K562 (cell line): ENCODE measurements around the gene ZKSCAN8. TPM values are rescaled to one million over a fixed set of nuclear protein-coding genes. Genes with fewer than 3 reads are reported as not detected.

Experiments used
- ATAC-seq: fragments of 200-7000 bp; cut with Tn5 transposase; 3 replicates; pipeline ENCODE4 v1.9.1; 2020; ENCODE audit warnings: moderate library complexity
- BruUV-seq: library from RNA; stranded (reverse); fragments of 400-500 nt; replicated peaks from 2 replicates; lab custom pipeline; 2021; lab: Mats Ljungman, UMichigan
- CTCF ChIA-PET: fragments of 300-600 bp; formaldehyde crosslinking; extraction: SDS; loops from one replicate; lab custom pipeline; 2021; ENCODE audit warnings: low intra/inter-chr PET ratio; lab: Yijun Ruan, JAX
- POLR2A ChIA-PET: fragments of 300-600, 350-650 bp; sonication (Branson Sonifier 250); formaldehyde crosslinking; extraction: SDS; loops from one replicate; lab custom pipeline; 2021; ENCODE audit warnings: antibody characterized with exemption, inconsistent platforms; lab: Yijun Ruan, JAX
- DNase-seq, 4 experiments: peaks; one replicate each; pipeline versions ENCODE4 v3.0.0 to v3.0.0-alpha.2; 2011 to 2018; ENCODE audit warnings: low spot score in 3 of 4, mixed read lengths in 3 of 4; ENCODE audit errors: extremely low read depth in 1 of 4
- FAIRE-seq: peaks from 2 replicates; lab custom pipeline; 2011; peaks lifted over from hg19 to GRCh38; lab: Jason Lieb, UNC
- H2AFZ ChIP-seq: 2 replicates; pipeline ENCODE4 v1.6.0; 2011; ENCODE audit warnings: low read depth, low read length, control low read depth, inconsistent platforms
- H3K27ac ChIP-seq: fragments of 200-600 bp; 3 replicates; pipeline ENCODE4 v1.8.0; 2011; ENCODE audit warnings: low read depth, mild to moderate bottlenecking, control low read depth, inconsistent platforms, low read length, moderate library complexity, mixed read lengths; ENCODE audit errors: extremely low read depth
- H3K27me3 ChIP-seq, 2 experiments: fragments of 300-600 bp in 1 of 2; 2 replicates in 1 of 2; 3 replicates in 1 of 2; pipeline versions ENCODE4 v1.6.0 to v1.8.0; 2011; ENCODE audit warnings: inconsistent platforms in 2 of 2, low read length in 2 of 2, mild to moderate bottlenecking in 1 of 2, mixed read lengths in 1 of 2, moderate library complexity in 1 of 2; ENCODE audit not compliant: control insufficient read depth in 2 of 2, insufficient read depth in 2 of 2
- H3K36me3 ChIP-seq: fragments of 300-600 bp; 3 replicates; pipeline ENCODE4 v1.8.0; 2011; ENCODE audit warnings: mild to moderate bottlenecking, low read length, inconsistent platforms; ENCODE audit not compliant: control insufficient read depth, insufficient read depth
- H3K4me1 ChIP-seq, 2 experiments: fragments of 200-600 bp in 1 of 2; replicated peaks in 1 of 2; 2 replicates in 1 of 2; 3 replicates in 1 of 2; pipeline versions ENCODE4 v1.5.1 to v1.8.0; 2011; ENCODE audit warnings: inconsistent platforms in 2 of 2, low read length in 2 of 2, mild to moderate bottlenecking in 1 of 2, mixed read lengths in 1 of 2, moderate library complexity in 1 of 2; ENCODE audit not compliant: control insufficient read depth in 2 of 2, insufficient read depth in 2 of 2
- H3K4me2 ChIP-seq: 2 replicates; pipeline ENCODE4 v1.6.1; 2011; ENCODE audit warnings: low read length, control low read depth, inconsistent platforms, mixed read lengths; ENCODE audit not compliant: insufficient read depth
- H3K4me3 ChIP-seq: fragments of 200-600 bp; sonication (generic), shearing (Covaris generic); 2 replicates; pipeline ENCODE4 v1.5.1; 2016; ENCODE audit warnings: control low read depth, inconsistent platforms
- H3K79me2 ChIP-seq: fragments of 200-600 bp; 3 replicates; pipeline ENCODE4 v1.8.0; 2011; ENCODE audit warnings: low read length, inconsistent platforms; ENCODE audit not compliant: control insufficient read depth, insufficient read depth
- H3K9ac ChIP-seq, 2 experiments: 2 replicates each; pipeline versions ENCODE4 v1.6.0 to v1.6.1; 2011; ENCODE audit warnings: low read depth in 2 of 2, low read length in 2 of 2, control low read depth in 1 of 2, inconsistent platforms in 1 of 2, mild to moderate bottlenecking in 1 of 2, mixed read lengths in 1 of 2; ENCODE audit not compliant: insufficient read depth in 1 of 2
- H3K9me1 ChIP-seq: one replicate; pipeline ENCODE4 v1.6.0; 2011; ENCODE audit warnings: inconsistent platforms, mild to moderate bottlenecking, low read length, moderate library complexity; ENCODE audit not compliant: control insufficient read depth, insufficient read depth
- H3K9me3 ChIP-seq: replicated peaks from 2 replicates; pipeline ENCODE4 v1.5.1; 2011; ENCODE audit warnings: low read depth, low read length, inconsistent platforms; ENCODE audit not compliant: control insufficient read depth, insufficient read depth
- H4K20me1 ChIP-seq: replicated peaks from 2 replicates; pipeline ENCODE4 v1.6.1; 2011; ENCODE audit warnings: low read length, inconsistent platforms, mixed read lengths; ENCODE audit not compliant: control insufficient read depth, insufficient read depth
- FOXO4 ChIP-seq: fragments of 450-650 bp; formaldehyde crosslinking; IDR thresholded peaks from 2 replicates; pipeline ENCODE4 v1.4.0; 2020; ENCODE audit warnings: mild to moderate bottlenecking, moderate library complexity
- NR2F6 ChIP-seq: fragments of 450-650 bp; formaldehyde crosslinking; IDR thresholded peaks from 2 replicates; pipeline ENCODE4 v1.4.0; 2020; ENCODE audit warnings: mild to moderate bottlenecking
- RBM17 ChIP-seq: fragments of 200-400 bp; formaldehyde crosslinking; IDR thresholded peaks from 2 replicates; pipeline ENCODE4 v1.6.1; 2017; ENCODE audit warnings: low read depth, mild to moderate bottlenecking, low read length, borderline replicate concordance
- WGBS: fragments of 100-300 bp; shearing (Covaris generic); methylation state at CpG from one replicate; pipeline ENCODE4 v1.1.6; 2016; ENCODE audit warnings: low coverage, mixed read lengths; ENCODE audit not compliant: insufficient coverage; ENCODE audit errors: missing lambda C conversion rate; 5-methylcytosine and 5-hydroxymethylcytosine counted together
- in situ Hi-C: fragments of 300-500 bp; cut with MboI; formaldehyde crosslinking; loops from 4 replicates; pipeline ENCODE4 v1.15.0; 2018; ENCODE audit warnings: inconsistent platforms, mixed read lengths
- intact Hi-C: fragments of 100-400 bp; cut with micrococcal nuclease; formaldehyde crosslinking; loops from 2 replicates; pipeline ENCODE4 v1.14.2; 2022
- polyA plus RNA-seq, 8 experiments: library from polyadenylated mRNA; depleted of rRNA in 4 of 8; stranded (reverse) in 5 of 8; unstranded in 3 of 8; fragments of >200 nt; fragmentation: Nextera tagmentation in 2 of 8; fragmentation: Illumina TruSeq in 1 of 8; extraction: Ambion mirVana in 2 of 8; extraction: Trizol in 1 of 8; gene quantifications; 2 replicates each; pipeline versions ENCODE4 v1.2.1 to v1.2.3, GENCODE V29; 2011 to 2014; ENCODE audit warnings: inconsistent platforms in 1 of 8, missing spikeins in 1 of 8
- total RNA-seq, 7 experiments: library from RNA; depleted of rRNA in 6 of 7; stranded (reverse); fragments of >200 nt in 6 of 7; fragmentation: Illumina TruSeq in 2 of 7; extraction: Trizol in 2 of 7; gene quantifications; 2 replicates each; pipeline versions ENCODE4 v1.2.1 to v1.2.3, GENCODE V29; 2011 to 2021; ENCODE audit warnings: low replicate concordance in 1 of 7

ZKSCAN8 gene
- total and polyA plus RNA-seq, 9 of the 15 experiments (the other 6 are each of a cell fraction or from before 2014, with no cell fraction given), result 3.3 to 37.7 (median 21.7) TPM

- H3K4me3 ChIP-seq, result no peak overlapping the region
- no peak overlapping the region for H2AFZ ChIP-seq
- FAIRE-seq (no peak), ATAC-seq (no peak), DNase-seq (no peak)
- peaks cover 7 to 9% of the 10 kb centered on the region in 2 experiments for H3K4me1 ChIP-seq
- TF ChIP-seq RBM17, result no peak
- TF ChIP-seq FOXO4 (CRISPR knock-in tag), result no peak
- TF ChIP-seq NR2F6 (CRISPR knock-in tag), result no peak
- ChIA-PET CTCF (no interaction called here), POLR2A (interaction anchor here (0.5 kb wide), 1 partner anchor 9 kb away, joined by 3 read pairs; no protein-coding TSS in a partner anchor)
- H3K27me3 ChIP-seq, result no peaks in the 10 kb centered on the region
- BruUV-seq, result no TSS peak
- intact Hi-C loops, result no loop called here
- no peak overlapping the region for H3K4me2 ChIP-seq
- no peaks in the 10 kb centered on the region for H3K9me1 ChIP-seq
- H3K9me3 ChIP-seq, result peaks cover 5% of the 10 kb centered on the region; the same call in 1 of the 2 replicates
- in situ Hi-C loops, result no loop called here
- H3K36me3 ChIP-seq, result no peaks in the 10 kb centered on the region
- WGBS, result 81% methylated on average over 15 of the region's 15 CpGs
- no peak overlapping the region for H3K27ac ChIP-seq
- no peak overlapping the region for H3K9ac ChIP-seq
- H3K79me2 ChIP-seq, result no peaks in the 10 kb centered on the region
- no peaks in the 10 kb centered on the region for H4K20me1 ChIP-seq
Observed at GRCh38 chr6:28206928-28207509, 65.3 kb downstream of the ZKSCAN8 start.
